Renal cortex interstitium (tissue), 15 donors: ENCODE data around the gene CPA4. TPM values are rescaled to one million over a fixed set of nuclear protein-coding genes. Genes with fewer than 3 reads are reported as not detected.
"Not testable (repeated sequence)": the region's sequence is repeated elsewhere in the genome, so short reads cannot be mapped to it uniquely, and the experiment has no call there.

ENCODE experiments used
- DNase-seq, 11 donors: peaks; one replicate each; pipeline ENCODE4 v3.0.0-alpha.2; 2013; ENCODE audit warnings: low read depth in 9 of 11, low spot score in 4 of 11; ENCODE audit errors: extremely low read depth in 1 of 11
- long read RNA-seq, 16 experiments: transcript quantifications; one replicate each; lab custom pipeline, GENCODE V29; 2026
- polyA plus RNA-seq, 3 donors: library from polyadenylated mRNA; unstranded; fragments of 120-200 nt; gene quantifications; one replicate each; pipeline ENCODE4 v1.2.1, GENCODE V29; 2013; ENCODE audit not compliant: insufficient read length in 3 of 3

CPA4 gene
- polyA plus RNA-seq: under 1 TPM; 0.14 to 0.71 (median 0.27) TPM
- long read RNA-seq, donor 1: 0 reads
- long read RNA-seq, donor 2: 0 reads
- long read RNA-seq, donor 3: 0 reads
- long read RNA-seq, donor 4: 0 reads
- long read RNA-seq, donor 5: 0 reads
- long read RNA-seq, donor 6: 0 reads
- long read RNA-seq, donor 7: 0 reads
- long read RNA-seq, donor 8: 0 reads
- long read RNA-seq, donor 9: 0 reads
- long read RNA-seq, donor 10: 0 reads
- long read RNA-seq, donor 11: 0 reads
- long read RNA-seq, donor 12: 0 reads
- long read RNA-seq, donor 13: 0 reads
- long read RNA-seq, donor 14: 0 reads
- long read RNA-seq, donor 15: 0 reads
- long read RNA-seq, donor 16: 0 reads

GRCh38 chr7:130292682-130293257 lies at the start of gene CPA4:
Gene CPA4, plus strand, starts transcription at chr7:130293161. Its CDS starts 20 bp downstream, at chr7:130293181.
- no peak for DNase-seq

GRCh38 chr7:130243486-130243885 lies 49.5 kb upstream of the CPA4 start:
- not testable (repeated sequence) for DNase-seq

GRCh38 chr7:130246491-130246890 lies 46.5 kb upstream of the CPA4 start:
- not testable (repeated sequence) for DNase-seq

- DNase-seq: not testable (repeated sequence)
Observed at GRCh38 chr7:130248842-130249241, 44.1 kb upstream of the CPA4 start.

GRCh38 chr7:130249626-130250025 lies 43.3 kb upstream of the CPA4 start:
- DNase-seq: not testable (repeated sequence)

GRCh38 chr7:130254555-130254954 lies 38.4 kb upstream of the CPA4 start:
- DNase-seq: no peak

GRCh38 chr7:130256704-130257103 lies 36.3 kb upstream of the CPA4 start:
- DNase-seq: no peak

- DNase-seq: no peak
Observed at GRCh38 chr7:130258494-130259078, 34.4 kb upstream of the CPA4 start.

- DNase-seq: no peak
Observed at GRCh38 chr7:130262448-130262847, 30.5 kb upstream of the CPA4 start.

GRCh38 chr7:130263130-130263529 lies 29.8 kb upstream of the CPA4 start:
- no peak for DNase-seq

- no peak for DNase-seq
Observed at GRCh38 chr7:130266258-130266960, 26.6 kb upstream of the CPA4 start, which contains the start of gene CPA2. Gene CPA2, plus strand, starts transcription at chr7:130266863. Its CDS starts 19 bp downstream, at chr7:130266882.

GRCh38 chr7:130266961-130267321 lies 26.0 kb upstream of the CPA4 start:
- no peak for DNase-seq

GRCh38 chr7:130268463-130269317 lies 24.3 kb upstream of the CPA4 start:
- no peak for DNase-seq

GRCh38 chr7:130269318-130269694 lies 23.7 kb upstream of the CPA4 start:
- no peak for DNase-seq

- DNase-seq: no peak
Observed at GRCh38 chr7:130270947-130271800, 21.8 kb upstream of the CPA4 start.

- no peak for DNase-seq
Observed at GRCh38 chr7:130272381-130273080, 20.4 kb upstream of the CPA4 start.
